Heart left ventricle (tissue), 13 donors: ENCODE data around the gene ARPC3.

ENCODE experiments used
- POLR2A ChIP-seq, 2 donors: fragments of 450-650 bp; IDR thresholded peaks; one replicate each; pipeline ENCODE4 v1.6.1; 2017; ENCODE audit warnings: antibody characterized with exemption in 2 of 2, mild to moderate bottlenecking in 2 of 2, moderate library complexity in 2 of 2
- TF ChIP-seq, protein P1 (sequence below), 12 donors: fragments of 200-600 bp; sonication (generic) in 4 of 12; IDR thresholded peaks; one replicate each; pipeline versions ENCODE4 v1.5.0 to v1.8.0; 2018 to 2022; ENCODE audit warnings: antibody characterized with exemption in 12 of 12, mild to moderate bottlenecking in 5 of 12
- donor health status: ischemic (EF 13 %, LVEDD 7.1; RV severe dilation, severe dysfunction).
- donor health status: DM: no; HTN: yes; CAD: no.
- donor health status: DM: no; HTN: no; CAD: no.
- donor health status: ischemic (EF 25% LVEDD 6.9; RV normal size, moderate dysfunction).
- donor health status: ischemic (EF 25% LVEDD 5.7; RV mildly dilated, moderate dysfunction).
- donor health status: ischemic (EF 35%, LVEDD 5.7; RV mildly dilated, moderate dysfunction).
- donor health status: nonischemic (EF 11% LVEDD 7.7; RV severe dilation, severe dysfunction).
- donor health status: DM: yes; HTN: yes; CAD: no.
- donor health status: PGD.
- donor health status: ischemic (EF 29% LVEDD 5.4; RV normal size, mild dysfunction).
- donor health status: nonischemic (EF 23%, LVEDD 6.1; RV moderate dilation, normal function).

DNA sequence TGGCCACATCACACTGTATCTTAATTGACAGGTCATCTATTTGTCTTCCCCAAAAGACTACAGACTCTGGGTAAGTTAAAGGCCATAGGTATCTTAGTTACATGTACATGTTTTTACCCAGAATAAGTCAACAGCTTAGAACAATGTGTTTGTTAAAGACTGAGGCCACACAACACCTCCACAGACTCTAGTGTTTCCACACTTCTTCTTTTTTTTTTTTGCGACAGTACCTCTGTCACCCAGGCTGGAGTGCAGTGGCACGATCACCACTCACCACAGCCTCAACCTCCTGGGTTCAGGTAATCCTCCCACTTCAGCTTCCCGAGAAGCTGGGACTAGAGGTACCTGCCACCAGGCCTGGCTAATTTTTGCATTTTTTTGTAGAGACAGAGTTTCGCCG is 16.7 kb upstream of the ARPC3 start:
- TF ChIP-seq, protein P1, sequence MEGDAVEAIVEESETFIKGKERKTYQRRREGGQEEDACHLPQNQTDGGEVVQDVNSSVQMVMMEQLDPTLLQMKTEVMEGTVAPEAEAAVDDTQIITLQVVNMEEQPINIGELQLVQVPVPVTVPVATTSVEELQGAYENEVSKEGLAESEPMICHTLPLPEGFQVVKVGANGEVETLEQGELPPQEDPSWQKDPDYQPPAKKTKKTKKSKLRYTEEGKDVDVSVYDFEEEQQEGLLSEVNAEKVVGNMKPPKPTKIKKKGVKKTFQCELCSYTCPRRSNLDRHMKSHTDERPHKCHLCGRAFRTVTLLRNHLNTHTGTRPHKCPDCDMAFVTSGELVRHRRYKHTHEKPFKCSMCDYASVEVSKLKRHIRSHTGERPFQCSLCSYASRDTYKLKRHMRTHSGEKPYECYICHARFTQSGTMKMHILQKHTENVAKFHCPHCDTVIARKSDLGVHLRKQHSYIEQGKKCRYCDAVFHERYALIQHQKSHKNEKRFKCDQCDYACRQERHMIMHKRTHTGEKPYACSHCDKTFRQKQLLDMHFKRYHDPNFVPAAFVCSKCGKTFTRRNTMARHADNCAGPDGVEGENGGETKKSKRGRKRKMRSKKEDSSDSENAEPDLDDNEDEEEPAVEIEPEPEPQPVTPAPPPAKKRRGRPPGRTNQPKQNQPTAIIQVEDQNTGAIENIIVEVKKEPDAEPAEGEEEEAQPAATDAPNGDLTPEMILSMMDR (IDR thresholded peaks at IDR 0.05): no peak
- no peak for TF ChIP-seq POLR2A (IDR thresholded peaks at IDR 0.05)
